ENCODE measurements around the gene LACTB. TPM values are rescaled to one million over a fixed set of nuclear protein-coding genes. Genes with fewer than 3 reads are reported as not detected.

The LACTB gene
- total RNA-seq, 1 experiment from 2014 or later: 17.2 TPM

DNA sequence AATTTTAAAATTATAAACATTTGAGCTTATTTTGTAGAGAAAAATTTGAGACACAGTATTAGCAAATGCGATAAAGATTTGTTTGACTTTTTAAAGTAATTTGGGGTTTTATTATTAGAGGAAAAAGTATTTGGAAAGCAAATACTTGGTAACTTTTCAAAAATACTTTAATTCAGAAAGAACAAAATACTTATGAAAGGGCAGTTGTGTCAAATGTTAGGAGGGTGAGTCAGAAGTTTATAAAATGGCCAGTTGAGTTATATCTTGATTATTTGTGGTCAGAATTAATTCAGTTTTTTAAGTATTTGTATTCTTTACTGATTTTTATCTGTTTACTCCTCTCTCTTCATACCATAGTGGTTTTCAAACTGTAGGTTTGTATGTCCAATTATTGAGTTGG is 12.1 kb downstream of the LACTB start:
- Mint-ChIP-seq H3K4me3 (no peak overlapping the region), H3K4me1 (no peaks in the 10 kb centered on the region), H3K27me3 (ENCODE audit: low read depth) (no peaks in the 10 kb centered on the region), H3K9me3 (no peaks in the 10 kb centered on the region), H3K36me3 (peaks cover 3% of the 10 kb centered on the region; the same call in 1 of the 2 replicates), H3K27ac (no peak overlapping the region)
- ATAC-seq (no peak), DNase-seq (ENCODE audit: low spot score) (no peak)
- TF ChIP-seq NFYB (CRISPR knock-in tag; conservative IDR thresholded peaks at IDR 0.05; ENCODE audit: low read depth) (no peak), HMGA2 (CRISPR knock-in tag; IDR thresholded peaks at IDR 0.05) (no peak), MXD4 (CRISPR knock-in tag; IDR thresholded peaks at IDR 0.05; ENCODE audit: borderline replicate concordance) (no peak), NFE2L1 (CRISPR knock-in tag; IDR thresholded peaks at IDR 0.05) (no peak), ZNF317 (CRISPR knock-in tag; IDR thresholded peaks at IDR 0.05; ENCODE audit: borderline replicate concordance, low read depth) (no peak), JAZF1 (CRISPR knock-in tag; IDR thresholded peaks at IDR 0.05) (no peak), OVOL2 (CRISPR knock-in tag; IDR thresholded peaks at IDR 0.05; ENCODE audit: borderline replicate concordance) (no peak), CREB1 (CRISPR knock-in tag; IDR thresholded peaks at IDR 0.05) (no peak), PRRX2 (CRISPR knock-in tag; IDR thresholded peaks at IDR 0.05) (no peak), SOX15 (CRISPR knock-in tag; IDR thresholded peaks at IDR 0.05) (no peak), NR3C1 (CRISPR knock-in tag; conservative IDR thresholded peaks at IDR 0.05; ENCODE audit: low read depth) (no peak)
- TF ChIP-seq, protein P1, sequence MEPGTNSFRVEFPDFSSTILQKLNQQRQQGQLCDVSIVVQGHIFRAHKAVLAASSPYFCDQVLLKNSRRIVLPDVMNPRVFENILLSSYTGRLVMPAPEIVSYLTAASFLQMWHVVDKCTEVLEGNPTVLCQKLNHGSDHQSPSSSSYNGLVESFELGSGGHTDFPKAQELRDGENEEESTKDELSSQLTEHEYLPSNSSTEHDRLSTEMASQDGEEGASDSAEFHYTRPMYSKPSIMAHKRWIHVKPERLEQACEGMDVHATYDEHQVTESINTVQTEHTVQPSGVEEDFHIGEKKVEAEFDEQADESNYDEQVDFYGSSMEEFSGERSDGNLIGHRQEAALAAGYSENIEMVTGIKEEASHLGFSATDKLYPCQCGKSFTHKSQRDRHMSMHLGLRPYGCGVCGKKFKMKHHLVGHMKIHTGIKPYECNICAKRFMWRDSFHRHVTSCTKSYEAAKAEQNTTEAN (CRISPR knock-in tag; IDR thresholded peaks at IDR 0.05): no peak
- TF ChIP-seq, protein P2, sequence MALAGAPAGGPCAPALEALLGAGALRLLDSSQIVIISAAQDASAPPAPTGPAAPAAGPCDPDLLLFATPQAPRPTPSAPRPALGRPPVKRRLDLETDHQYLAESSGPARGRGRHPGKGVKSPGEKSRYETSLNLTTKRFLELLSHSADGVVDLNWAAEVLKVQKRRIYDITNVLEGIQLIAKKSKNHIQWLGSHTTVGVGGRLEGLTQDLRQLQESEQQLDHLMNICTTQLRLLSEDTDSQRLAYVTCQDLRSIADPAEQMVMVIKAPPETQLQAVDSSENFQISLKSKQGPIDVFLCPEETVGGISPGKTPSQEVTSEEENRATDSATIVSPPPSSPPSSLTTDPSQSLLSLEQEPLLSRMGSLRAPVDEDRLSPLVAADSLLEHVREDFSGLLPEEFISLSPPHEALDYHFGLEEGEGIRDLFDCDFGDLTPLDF (CRISPR knock-in tag; IDR thresholded peaks at IDR 0.05): no peak
- TF ChIP-seq, protein P3, sequence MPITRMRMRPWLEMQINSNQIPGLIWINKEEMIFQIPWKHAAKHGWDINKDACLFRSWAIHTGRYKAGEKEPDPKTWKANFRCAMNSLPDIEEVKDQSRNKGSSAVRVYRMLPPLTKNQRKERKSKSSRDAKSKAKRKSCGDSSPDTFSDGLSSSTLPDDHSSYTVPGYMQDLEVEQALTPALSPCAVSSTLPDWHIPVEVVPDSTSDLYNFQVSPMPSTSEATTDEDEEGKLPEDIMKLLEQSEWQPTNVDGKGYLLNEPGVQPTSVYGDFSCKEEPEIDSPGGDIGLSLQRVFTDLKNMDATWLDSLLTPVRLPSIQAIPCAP (CRISPR knock-in tag; IDR thresholded peaks at IDR 0.05): no peak
- TF ChIP-seq, protein P4, sequence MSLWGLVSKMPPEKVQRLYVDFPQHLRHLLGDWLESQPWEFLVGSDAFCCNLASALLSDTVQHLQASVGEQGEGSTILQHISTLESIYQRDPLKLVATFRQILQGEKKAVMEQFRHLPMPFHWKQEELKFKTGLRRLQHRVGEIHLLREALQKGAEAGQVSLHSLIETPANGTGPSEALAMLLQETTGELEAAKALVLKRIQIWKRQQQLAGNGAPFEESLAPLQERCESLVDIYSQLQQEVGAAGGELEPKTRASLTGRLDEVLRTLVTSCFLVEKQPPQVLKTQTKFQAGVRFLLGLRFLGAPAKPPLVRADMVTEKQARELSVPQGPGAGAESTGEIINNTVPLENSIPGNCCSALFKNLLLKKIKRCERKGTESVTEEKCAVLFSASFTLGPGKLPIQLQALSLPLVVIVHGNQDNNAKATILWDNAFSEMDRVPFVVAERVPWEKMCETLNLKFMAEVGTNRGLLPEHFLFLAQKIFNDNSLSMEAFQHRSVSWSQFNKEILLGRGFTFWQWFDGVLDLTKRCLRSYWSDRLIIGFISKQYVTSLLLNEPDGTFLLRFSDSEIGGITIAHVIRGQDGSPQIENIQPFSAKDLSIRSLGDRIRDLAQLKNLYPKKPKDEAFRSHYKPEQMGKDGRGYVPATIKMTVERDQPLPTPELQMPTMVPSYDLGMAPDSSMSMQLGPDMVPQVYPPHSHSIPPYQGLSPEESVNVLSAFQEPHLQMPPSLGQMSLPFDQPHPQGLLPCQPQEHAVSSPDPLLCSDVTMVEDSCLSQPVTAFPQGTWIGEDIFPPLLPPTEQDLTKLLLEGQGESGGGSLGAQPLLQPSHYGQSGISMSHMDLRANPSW (CRISPR knock-in tag; conservative IDR thresholded peaks at IDR 0.05; ENCODE audit: low read depth): no peak
- TF ChIP-seq, protein P5, sequence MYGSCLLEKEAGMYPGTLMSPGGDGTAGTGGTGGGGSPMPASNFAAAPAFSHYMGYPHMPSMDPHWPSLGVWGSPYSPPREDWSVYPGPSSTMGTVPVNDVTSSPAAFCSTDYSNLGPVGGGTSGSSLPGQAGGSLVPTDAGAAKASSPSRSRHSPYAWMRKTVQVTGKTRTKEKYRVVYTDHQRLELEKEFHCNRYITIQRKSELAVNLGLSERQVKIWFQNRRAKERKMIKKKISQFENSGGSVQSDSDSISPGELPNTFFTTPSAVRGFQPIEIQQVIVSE (CRISPR knock-in tag; IDR thresholded peaks at IDR 0.05; ENCODE audit: borderline replicate concordance): no peak
- TF ChIP-seq, protein P6, sequence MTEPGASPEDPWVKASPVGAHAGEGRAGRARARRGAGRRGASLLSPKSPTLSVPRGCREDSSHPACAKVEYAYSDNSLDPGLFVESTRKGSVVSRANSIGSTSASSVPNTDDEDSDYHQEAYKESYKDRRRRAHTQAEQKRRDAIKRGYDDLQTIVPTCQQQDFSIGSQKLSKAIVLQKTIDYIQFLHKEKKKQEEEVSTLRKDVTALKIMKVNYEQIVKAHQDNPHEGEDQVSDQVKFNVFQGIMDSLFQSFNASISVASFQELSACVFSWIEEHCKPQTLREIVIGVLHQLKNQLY (CRISPR knock-in tag; IDR thresholded peaks at IDR 0.05): no peak
- TF ChIP-seq, protein P7, sequence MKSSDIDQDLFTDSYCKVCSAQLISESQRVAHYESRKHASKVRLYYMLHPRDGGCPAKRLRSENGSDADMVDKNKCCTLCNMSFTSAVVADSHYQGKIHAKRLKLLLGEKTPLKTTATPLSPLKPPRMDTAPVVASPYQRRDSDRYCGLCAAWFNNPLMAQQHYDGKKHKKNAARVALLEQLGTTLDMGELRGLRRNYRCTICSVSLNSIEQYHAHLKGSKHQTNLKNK (CRISPR knock-in tag; IDR thresholded peaks at IDR 0.05): no peak
- TF ChIP-seq, protein P8, sequence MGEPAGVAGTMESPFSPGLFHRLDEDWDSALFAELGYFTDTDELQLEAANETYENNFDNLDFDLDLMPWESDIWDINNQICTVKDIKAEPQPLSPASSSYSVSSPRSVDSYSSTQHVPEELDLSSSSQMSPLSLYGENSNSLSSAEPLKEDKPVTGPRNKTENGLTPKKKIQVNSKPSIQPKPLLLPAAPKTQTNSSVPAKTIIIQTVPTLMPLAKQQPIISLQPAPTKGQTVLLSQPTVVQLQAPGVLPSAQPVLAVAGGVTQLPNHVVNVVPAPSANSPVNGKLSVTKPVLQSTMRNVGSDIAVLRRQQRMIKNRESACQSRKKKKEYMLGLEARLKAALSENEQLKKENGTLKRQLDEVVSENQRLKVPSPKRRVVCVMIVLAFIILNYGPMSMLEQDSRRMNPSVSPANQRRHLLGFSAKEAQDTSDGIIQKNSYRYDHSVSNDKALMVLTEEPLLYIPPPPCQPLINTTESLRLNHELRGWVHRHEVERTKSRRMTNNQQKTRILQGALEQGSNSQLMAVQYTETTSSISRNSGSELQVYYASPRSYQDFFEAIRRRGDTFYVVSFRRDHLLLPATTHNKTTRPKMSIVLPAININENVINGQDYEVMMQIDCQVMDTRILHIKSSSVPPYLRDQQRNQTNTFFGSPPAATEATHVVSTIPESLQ (CRISPR knock-in tag; IDR thresholded peaks at IDR 0.05): no peak
- TF ChIP-seq, protein P9, sequence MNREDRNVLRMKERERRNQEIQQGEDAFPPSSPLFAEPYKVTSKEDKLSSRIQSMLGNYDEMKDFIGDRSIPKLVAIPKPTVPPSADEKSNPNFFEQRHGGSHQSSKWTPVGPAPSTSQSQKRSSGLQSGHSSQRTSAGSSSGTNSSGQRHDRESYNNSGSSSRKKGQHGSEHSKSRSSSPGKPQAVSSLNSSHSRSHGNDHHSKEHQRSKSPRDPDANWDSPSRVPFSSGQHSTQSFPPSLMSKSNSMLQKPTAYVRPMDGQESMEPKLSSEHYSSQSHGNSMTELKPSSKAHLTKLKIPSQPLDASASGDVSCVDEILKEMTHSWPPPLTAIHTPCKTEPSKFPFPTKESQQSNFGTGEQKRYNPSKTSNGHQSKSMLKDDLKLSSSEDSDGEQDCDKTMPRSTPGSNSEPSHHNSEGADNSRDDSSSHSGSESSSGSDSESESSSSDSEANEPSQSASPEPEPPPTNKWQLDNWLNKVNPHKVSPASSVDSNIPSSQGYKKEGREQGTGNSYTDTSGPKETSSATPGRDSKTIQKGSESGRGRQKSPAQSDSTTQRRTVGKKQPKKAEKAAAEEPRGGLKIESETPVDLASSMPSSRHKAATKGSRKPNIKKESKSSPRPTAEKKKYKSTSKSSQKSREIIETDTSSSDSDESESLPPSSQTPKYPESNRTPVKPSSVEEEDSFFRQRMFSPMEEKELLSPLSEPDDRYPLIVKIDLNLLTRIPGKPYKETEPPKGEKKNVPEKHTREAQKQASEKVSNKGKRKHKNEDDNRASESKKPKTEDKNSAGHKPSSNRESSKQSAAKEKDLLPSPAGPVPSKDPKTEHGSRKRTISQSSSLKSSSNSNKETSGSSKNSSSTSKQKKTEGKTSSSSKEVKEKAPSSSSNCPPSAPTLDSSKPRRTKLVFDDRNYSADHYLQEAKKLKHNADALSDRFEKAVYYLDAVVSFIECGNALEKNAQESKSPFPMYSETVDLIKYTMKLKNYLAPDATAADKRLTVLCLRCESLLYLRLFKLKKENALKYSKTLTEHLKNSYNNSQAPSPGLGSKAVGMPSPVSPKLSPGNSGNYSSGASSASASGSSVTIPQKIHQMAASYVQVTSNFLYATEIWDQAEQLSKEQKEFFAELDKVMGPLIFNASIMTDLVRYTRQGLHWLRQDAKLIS (CRISPR knock-in tag; IDR thresholded peaks at IDR 0.05; ENCODE audit: borderline replicate concordance): no peak
- ChIA-PET POLR2A (no interaction called here), CTCF (interaction anchor here (1.0 to 1.4 kb wide), 2 partner anchors 86 to 286 kb away, joined by 3 read pairs; no protein-coding TSS in a partner anchor)
